ENCODE results near the gene CCDC15.

DNA sequence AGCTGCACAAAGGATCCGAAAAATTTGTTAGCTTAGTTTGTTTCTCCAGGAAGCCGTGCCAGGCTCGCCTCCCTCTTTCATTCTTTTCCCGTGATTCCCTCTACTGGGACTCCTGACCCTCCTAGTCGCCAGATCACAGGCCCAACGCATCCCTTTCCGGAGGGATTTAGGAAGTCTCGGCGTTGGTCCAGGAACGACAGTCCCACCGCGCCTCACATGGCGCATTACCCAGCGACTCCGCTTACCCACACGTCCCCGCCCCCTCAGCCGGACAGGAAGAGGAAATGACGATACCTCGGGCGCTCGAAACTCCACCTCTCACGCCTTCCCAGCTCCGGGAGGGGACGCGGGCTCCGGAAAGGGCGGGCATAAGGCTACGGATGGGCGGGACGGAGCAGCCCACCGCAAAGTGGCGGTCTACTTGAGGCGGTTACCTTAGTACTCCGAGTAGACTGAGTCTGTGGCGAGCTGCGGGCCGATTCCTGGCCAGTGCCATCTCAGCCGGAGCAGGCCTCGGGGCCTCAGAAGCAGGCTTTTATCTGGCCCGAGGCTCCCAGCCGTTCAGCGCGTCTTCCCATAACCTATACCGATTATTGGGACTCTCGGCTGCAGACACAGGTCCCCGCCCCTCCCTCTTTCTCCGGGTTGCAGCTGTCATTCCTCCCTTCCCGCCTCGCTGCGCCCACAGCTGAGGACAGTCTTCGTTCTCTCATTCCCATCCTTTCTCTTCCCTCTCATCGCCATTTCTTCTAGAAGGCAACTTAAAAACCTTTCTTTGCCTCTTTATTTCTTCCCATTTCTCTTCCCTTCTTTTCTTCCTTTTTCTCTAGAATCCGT, at the start of gene CCDC15:
- no peak for TF ChIP-seq EP300 (IDR thresholded peaks at IDR 0.05)
- TF ChIP-seq CTCF (IDR thresholded peaks at IDR 0.05) = no peak
- peak; percentile 63 to 68 for TF ChIP-seq POLR2A (IDR thresholded peaks at IDR 0.05)
- peak; percentile 94 for TF ChIP-seq POLR2AphosphoS5 (IDR thresholded peaks at IDR 0.05)
